H54 (cell line): ENCODE results near the gene TMEM41B.
"Not testable (repeated sequence)": the region's sequence is repeated elsewhere in the genome, so short reads cannot be mapped to it uniquely, and the experiment has no call there.

ENCODE experiments used
- DNase-seq: peaks from one replicate; pipeline ENCODE4 v3.0.0; 2011; ENCODE audit warnings: low spot score, mixed read lengths; ENCODE audit not compliant: insufficient read length
- FAIRE-seq: peaks from 3 replicates; lab custom pipeline; 2011; peaks lifted over from hg19 to GRCh38; lab: Jason Lieb, UNC
- POLR2A ChIP-seq: IDR thresholded peaks from 2 replicates; pipeline ENCODE4 v1.6.1; 2011; ENCODE audit warnings: low read depth, mild to moderate bottlenecking, low read length

Gene TMEM41B

GRCh38 chr11:9273376-9274336 is 40.7 kb downstream of the TMEM41B start:
- no peak for FAIRE-seq
- DNase-seq, result no peak

DNA sequence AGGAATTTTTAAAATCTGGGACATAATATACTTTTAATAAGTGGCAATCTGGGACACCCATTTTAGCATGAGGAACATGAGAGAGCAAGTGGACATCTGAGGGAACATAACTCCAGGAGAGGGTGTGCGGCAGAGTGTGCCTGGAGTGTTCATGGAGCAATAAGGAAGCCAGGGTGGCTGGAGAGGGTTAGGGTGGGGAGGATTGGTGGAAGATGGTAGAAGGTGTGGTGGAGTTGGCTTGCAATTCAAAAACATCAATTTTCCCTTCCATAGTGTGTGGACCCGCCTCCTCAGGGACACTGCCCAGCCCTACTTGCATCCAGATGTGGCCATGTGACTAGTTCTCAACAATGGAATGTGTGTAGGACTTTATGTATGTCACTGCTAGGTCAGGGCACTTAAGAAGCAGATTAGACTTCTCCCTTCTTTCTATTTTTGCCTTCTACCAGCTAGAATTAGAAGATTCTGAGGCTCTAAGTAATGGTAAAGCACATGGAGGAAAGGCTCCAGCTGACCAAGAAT is 44.8 kb downstream of the TMEM41B start:
- DNase-seq (no peak), FAIRE-seq (no peak)
- TF ChIP-seq POLR2A, result no peak

More at GRCh38 chr11:9273376-9274336, 40.7 kb downstream of the TMEM41B start:
- no peak for TF ChIP-seq POLR2A

- no peak for TF ChIP-seq POLR2A
- no peak for DNase-seq
- no peak for FAIRE-seq
Observed at GRCh38 chr11:9267680-9268079, 46.7 kb downstream of the TMEM41B start.

DNA sequence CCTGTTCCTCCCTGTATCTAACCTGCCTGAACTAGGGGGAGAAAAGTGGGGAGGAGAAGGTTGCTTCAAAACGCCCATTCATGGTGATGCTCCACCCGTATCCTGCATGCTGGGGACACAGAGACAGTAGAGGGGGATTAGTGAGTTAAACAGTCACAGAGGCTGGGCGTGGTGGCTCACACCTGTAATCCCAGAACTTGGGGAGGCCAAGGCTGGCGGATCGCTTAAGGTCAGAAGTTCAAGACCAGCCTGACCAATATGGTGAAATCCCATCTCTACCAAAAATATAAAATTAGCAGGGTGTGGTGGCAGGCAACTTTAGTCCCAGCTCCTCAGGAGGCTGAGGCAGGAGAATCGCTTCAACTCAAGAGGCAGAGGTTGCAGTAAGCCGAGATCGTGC is 47.5 kb downstream of the TMEM41B start:
- DNase-seq, result no peak
- TF ChIP-seq POLR2A, result no peak
- no peak for FAIRE-seq

DNA sequence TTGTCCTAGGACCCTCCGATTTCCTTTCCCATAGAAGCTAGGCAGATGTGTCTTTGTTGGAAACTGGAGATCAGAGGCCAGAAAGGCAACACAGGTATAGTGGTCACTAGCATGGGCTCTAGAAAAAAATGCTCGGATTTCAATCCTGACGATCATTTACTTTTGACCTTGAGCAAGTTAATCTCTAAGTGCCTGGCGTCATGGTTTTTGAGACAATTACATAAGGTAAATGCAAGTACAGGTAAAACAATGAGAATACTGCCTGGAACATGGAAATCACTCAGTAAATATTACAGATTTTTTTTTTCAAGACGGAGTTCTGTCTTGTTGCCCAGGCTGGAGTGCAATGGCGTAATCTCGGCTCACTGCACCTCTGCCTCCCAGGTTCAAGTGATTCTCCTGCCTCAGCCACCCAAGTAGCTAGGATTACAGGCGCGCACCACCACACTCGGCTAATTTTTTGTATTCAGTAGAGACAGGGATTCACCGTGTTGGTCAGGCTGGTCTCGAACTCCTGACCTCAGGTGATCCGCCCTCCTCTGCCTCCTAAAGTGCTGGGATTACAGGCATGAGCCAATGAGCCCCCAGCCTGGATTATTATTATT is 48.2 kb downstream of the TMEM41B start:
- no peak for FAIRE-seq

GRCh38 chr11:9265211-9266131 is 48.9 kb downstream of the TMEM41B start, which contains the start of gene DENND5A:
Gene DENND5A (minus strand): TSS chr11:9265350. CDS start chr11:9265069, 281 bp downstream.
- FAIRE-seq, result no peak
- peak; percentile 98 for DNase-seq
- TF ChIP-seq POLR2A, result peak; percentile 94

More for the DNA sequence above, 48.2 kb downstream of the TMEM41B start:
- TF ChIP-seq POLR2A, result no peak
- DNase-seq, result no peak

DNA sequence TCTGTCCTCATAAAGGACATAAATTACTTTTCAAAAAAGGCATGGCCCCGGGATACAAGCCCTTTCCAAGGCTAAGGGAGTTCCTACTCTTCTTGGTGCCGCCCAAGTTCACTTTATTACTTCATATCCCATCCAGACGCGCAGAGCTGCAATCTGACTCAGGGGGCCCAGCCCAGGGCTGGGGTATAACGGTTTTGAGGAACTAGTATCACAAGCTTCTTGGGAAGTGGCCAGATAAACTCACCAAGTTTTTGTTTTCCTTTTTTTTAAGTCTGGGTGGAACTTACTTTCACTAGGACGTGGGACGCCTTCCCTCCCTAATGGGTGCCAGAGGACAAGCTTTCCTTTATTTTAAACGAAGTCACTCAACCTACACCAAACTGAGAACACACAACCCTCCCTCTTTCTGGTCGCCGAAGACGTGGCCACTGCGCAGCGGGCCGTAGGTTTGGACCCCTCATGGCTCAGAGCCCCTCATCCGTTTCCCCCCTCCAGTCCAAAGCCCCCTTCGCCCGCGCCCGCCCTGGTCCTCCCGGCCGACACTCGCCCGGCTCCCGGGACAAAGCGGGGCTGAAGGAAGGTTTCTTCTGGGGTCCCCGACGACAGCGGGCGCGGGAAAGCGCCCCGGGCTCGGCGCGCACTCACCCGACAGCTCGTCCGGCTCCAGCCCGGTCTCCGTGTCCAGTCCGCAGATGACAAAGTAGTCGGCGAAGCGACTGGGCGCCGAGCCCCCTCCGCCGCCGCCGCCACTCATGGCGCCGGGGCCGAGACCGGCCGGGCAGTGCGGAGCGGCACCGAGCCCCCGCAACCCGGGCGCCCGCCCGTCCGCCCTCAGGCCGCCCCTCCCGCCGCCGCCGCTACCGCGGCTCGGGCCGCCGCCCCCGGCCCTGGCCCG is 49.8 kb downstream of the TMEM41B start:
- DNase-seq (peak; percentile 68), FAIRE-seq (peak; percentile 11)
- no peak for TF ChIP-seq POLR2A

DNA sequence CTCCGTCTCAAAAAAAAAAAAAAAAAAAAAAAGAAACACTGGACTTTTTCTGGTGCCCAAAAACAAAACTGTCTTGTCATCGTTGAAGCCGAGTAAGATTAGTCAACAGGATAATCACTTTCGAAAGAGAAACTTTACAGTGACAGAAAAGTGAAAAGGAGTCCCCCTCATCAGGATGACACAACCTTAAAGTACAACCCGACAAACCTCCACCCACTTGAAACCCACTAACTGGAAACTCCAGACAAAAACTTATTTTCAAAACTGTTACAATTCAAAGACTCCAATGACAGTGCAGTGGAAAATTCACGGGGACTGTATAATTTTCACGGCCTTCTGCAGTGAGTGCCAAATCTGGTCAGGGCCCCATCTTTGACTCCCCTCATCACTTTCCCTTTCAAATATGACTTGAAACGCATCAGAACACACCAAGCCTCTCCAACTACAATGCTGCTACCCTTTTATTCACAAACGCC is 50.5 kb downstream of the TMEM41B start:
- no peak for DNase-seq
- no peak for FAIRE-seq
- TF ChIP-seq POLR2A, result no peak

- not testable (repeated sequence) for FAIRE-seq, DNase-seq
Observed at GRCh38 chr11:9260838-9261146, 53.6 kb downstream of the TMEM41B start.

DNA sequence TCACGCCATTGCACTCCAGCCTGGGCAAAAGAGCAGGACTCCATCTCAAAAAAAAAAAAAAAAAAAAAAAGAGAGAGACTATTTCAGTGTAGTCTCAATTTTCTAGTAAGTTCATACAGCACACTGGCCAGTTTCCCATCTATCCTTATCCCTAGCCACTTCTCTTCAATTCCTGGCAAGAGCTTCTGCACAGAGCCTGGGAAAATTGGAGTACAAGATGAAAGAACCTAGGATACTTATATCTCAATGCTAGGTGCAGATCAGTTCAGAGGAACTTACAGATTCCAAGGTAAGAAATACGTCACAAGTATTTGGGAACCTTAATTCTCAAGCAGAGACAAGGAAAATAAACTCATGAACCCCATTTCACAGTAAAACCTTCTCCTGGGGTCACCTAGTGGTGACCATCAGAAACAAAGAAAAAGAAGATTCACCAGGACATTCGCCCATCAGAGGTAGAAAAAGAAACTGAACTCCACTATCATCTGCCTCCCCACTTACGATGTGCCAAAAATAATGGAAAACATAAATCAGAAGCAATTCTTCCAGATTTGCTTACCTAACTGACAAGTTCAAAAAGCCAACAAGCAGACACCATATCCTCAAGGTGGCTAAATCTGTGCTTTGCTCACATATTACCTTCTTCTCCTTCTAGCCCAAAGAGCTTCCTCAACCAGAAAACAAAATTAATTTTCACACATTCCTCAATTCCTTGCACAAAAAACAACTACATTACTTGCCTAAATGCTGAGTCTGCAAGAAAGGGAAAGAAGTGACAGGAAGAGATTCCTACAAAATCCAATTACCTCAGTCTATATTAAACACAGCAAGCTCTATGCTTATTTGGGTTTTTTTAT is 54.2 kb downstream of the TMEM41B start:
- no peak for TF ChIP-seq POLR2A
- DNase-seq (no peak), FAIRE-seq (no peak)

GRCh38 chr11:9258279-9258678 is 56.1 kb downstream of the TMEM41B start:
- not testable (repeated sequence) for FAIRE-seq

GRCh38 chr11:9254416-9254815 is 60.0 kb downstream of the TMEM41B start:
- DNase-seq (no peak), FAIRE-seq (no peak)
- no peak for TF ChIP-seq POLR2A

More at GRCh38 chr11:9258279-9258678, 56.1 kb downstream of the TMEM41B start:
- not testable (repeated sequence) for DNase-seq
